SK-N-MC (cell line): ENCODE measurements around the gene ZBTB7C.

ENCODE experiments used
- DNase-seq: peaks from one replicate; pipeline ENCODE4 v3.0.0-alpha.2; 2011; ENCODE audit warnings: low read depth, low spot score
- H3K27ac ChIP-seq: fragments of 200-600 bp; sonication (generic); 2 replicates; pipeline ENCODE4 v1.5.1; 2016; ENCODE audit warnings: mixed run types
- H3K36me3 ChIP-seq: fragments of 200-600 bp; sonication (generic); 2 replicates; pipeline ENCODE4 v1.6.1; 2017; ENCODE audit warnings: antibody characterized with exemption, low read length, mixed read lengths; ENCODE audit not compliant: insufficient read depth
- H3K4me3 ChIP-seq: fragments of 200-600 bp; sonication (generic); 2 replicates; pipeline ENCODE4 v1.5.1; 2016
- H3K9ac ChIP-seq: fragments of 200-600 bp; sonication (generic); 2 replicates; pipeline ENCODE4 v1.8.0; 2017; ENCODE audit warnings: mixed run types, mixed read lengths; ENCODE audit not compliant: insufficient read length
- H3K9me3 ChIP-seq: fragments of 200-600 bp; sonication (generic); 2 replicates; pipeline ENCODE4 v1.6.1; 2017; ENCODE audit warnings: low read depth, mild to moderate bottlenecking, antibody characterized with exemption, low read length, moderate library complexity, mixed read lengths
- EZH2 ChIP-seq: fragments of 200-600 bp; sonication (generic); IDR thresholded peaks from one replicate; pipeline ENCODE4 v1.6.1; 2017; ENCODE audit warnings: antibody characterized with exemption
- FOXP2 ChIP-seq: optimal IDR thresholded peaks from 2 replicates; pipeline ENCODE3; 2011; ENCODE audit warnings: mild to moderate bottlenecking, moderate library complexity; ENCODE audit not compliant: insufficient read depth; ENCODE audit errors: extremely low read length, control extremely low read depth
- POLR2AphosphoS5 ChIP-seq: IDR thresholded peaks from 2 replicates; pipeline ENCODE4 v1.6.1; 2012; ENCODE audit warnings: mild to moderate bottlenecking, low read depth, low read length, borderline replicate concordance

ZBTB7C gene

GRCh38 chr18:48007381-48007780, 401.8 kb downstream of the ZBTB7C start:
- Histone ChIP-seq H3K9me3 (no peaks in the 10 kb centered on the region), H3K4me3 (no peak overlapping the region), H3K36me3 (no peaks in the 10 kb centered on the region), H3K27ac (no peak overlapping the region), H3K9ac (no peak overlapping the region)
- no peak for TF ChIP-seq FOXP2
- TF ChIP-seq POLR2AphosphoS5, result no peak
- TF ChIP-seq EZH2, result no peak
- no peak for DNase-seq

GRCh38 chr18:48006415-48007175, 402.6 kb downstream of the ZBTB7C start:
- Histone ChIP-seq H3K27ac (peak overlapping the region; percentile 42; the same call in 1 of the 2 replicates), H3K9me3 (no peaks in the 10 kb centered on the region), H3K4me3 (no peak overlapping the region), H3K9ac (no peak overlapping the region), H3K36me3 (no peaks in the 10 kb centered on the region)
- peak; percentile 80 for DNase-seq
- TF ChIP-seq EZH2, result no peak
- no peak; the same call in 1 of the 2 replicates for TF ChIP-seq POLR2AphosphoS5
- TF ChIP-seq FOXP2, result no peak

DNA sequence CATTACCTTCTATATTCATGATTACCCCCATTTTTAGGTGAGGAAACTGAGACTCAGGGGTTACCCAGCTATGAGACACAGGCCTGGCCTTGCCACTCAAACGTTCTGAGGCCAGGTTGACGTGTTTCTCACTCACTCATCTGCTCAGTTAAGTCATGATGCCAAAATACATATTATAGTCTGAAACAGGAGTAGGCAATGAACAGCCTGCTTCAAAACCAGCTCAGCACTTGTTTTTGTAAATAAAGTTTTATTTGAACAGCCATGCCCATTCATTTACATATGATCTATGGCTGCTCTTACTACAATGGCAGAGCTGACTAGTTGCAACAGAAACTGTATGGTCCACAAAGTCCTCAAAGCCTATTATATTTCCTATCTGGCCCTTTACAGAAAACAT, 404.6 kb downstream of the ZBTB7C start:
- H3K4me3 ChIP-seq, result no peak overlapping the region
- no peak overlapping the region for H3K9ac ChIP-seq
- no peak for DNase-seq
- no peak overlapping the region for H3K27ac ChIP-seq
- no peaks in the 10 kb centered on the region for H3K36me3 ChIP-seq
- no peak for TF ChIP-seq POLR2AphosphoS5
- TF ChIP-seq FOXP2, result no peak
- no peak for TF ChIP-seq EZH2
- no peaks in the 10 kb centered on the region for H3K9me3 ChIP-seq

- TF ChIP-seq FOXP2 (no peak), POLR2AphosphoS5 (no peak), EZH2 (no peak)
- DNase-seq, result no peak
- no peaks in the 10 kb centered on the region for H3K9me3 ChIP-seq
- H3K4me3 ChIP-seq, result no peak overlapping the region
- no peaks in the 10 kb centered on the region for H3K36me3 ChIP-seq
- H3K27ac ChIP-seq, result no peak overlapping the region
- H3K9ac ChIP-seq, result no peak overlapping the region
These were observed 405.5 kb downstream of the ZBTB7C start for GRCh38 chr18:48003426-48004349.

DNA sequence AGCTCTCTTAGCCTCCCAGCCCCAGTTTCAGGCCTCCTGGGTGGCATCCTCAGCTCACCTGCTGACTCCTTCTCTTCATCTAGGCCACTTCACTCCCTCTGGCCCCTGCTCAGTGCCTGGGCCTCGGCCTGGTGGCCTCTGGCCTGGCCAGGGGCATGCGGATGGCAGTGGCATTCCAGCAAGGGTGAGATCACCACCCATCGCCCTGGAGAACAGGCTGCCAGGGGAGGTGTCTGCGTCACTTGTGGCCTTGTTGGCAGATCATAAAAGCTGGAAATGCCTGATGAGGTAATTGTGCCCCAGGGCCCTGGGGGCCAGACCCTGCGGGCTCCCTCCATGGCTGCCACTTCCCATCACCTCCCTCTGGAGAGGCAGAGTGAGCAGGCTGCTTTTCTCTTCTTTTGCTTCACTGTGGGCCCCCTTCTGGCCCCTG, 406.2 kb downstream of the ZBTB7C start:
- no peak for DNase-seq
- H3K36me3 ChIP-seq, result no peaks in the 10 kb centered on the region
- H3K27ac ChIP-seq, result no peak overlapping the region
- no peaks in the 10 kb centered on the region for H3K9me3 ChIP-seq
- TF ChIP-seq POLR2AphosphoS5 (no peak), EZH2 (no peak), FOXP2 (no peak)
- no peak overlapping the region for H3K9ac ChIP-seq
- H3K4me3 ChIP-seq, result no peak overlapping the region

GRCh38 chr18:48000701-48001100, 408.5 kb downstream of the ZBTB7C start:
- no peak overlapping the region for H3K9ac ChIP-seq
- no peak overlapping the region for H3K27ac ChIP-seq
- H3K4me3 ChIP-seq, result no peak overlapping the region
- no peaks in the 10 kb centered on the region for H3K9me3 ChIP-seq
- no peak for TF ChIP-seq EZH2
- TF ChIP-seq POLR2AphosphoS5, result no peak
- TF ChIP-seq FOXP2, result no peak
- no peak for DNase-seq
- no peaks in the 10 kb centered on the region for H3K36me3 ChIP-seq

GRCh38 chr18:47999801-48000248, 409.4 kb downstream of the ZBTB7C start:
- Histone ChIP-seq H3K9ac (no peak overlapping the region), H3K9me3 (no peaks in the 10 kb centered on the region), H3K36me3 (no peaks in the 10 kb centered on the region), H3K4me3 (no peak overlapping the region), H3K27ac (no peak overlapping the region)
- TF ChIP-seq FOXP2, result no peak
- TF ChIP-seq POLR2AphosphoS5, result no peak
- no peak for TF ChIP-seq EZH2
- no peak for DNase-seq

GRCh38 chr18:47997338-47997780, 411.8 kb downstream of the ZBTB7C start:
- H3K27ac ChIP-seq, result no peak overlapping the region
- H3K4me3 ChIP-seq, result no peak overlapping the region
- DNase-seq, result no peak
- H3K9ac ChIP-seq, result no peak overlapping the region
- TF ChIP-seq FOXP2, result no peak
- TF ChIP-seq EZH2, result no peak
- no peak for TF ChIP-seq POLR2AphosphoS5
- no peaks in the 10 kb centered on the region for H3K36me3 ChIP-seq
- no peaks in the 10 kb centered on the region for H3K9me3 ChIP-seq
